ENCODE data around the gene SCAF4.
"Not testable (repeated sequence)": the region's sequence is repeated elsewhere in the genome, so short reads cannot be mapped to it uniquely, and the experiment has no call there.

The SCAF4 gene

GRCh38 chr21:31631881-31632280 is 100.0 kb downstream of the SCAF4 start:
- DNase-seq: not testable (repeated sequence)

GRCh38 chr21:31629972-31630711 is 101.8 kb downstream of the SCAF4 start:
- no peak for DNase-seq

- DNase-seq: no peak
Measured at GRCh38 chr21:31624961-31625491, 106.9 kb downstream of the SCAF4 start.

GRCh38 chr21:31624181-31624580 is 107.7 kb downstream of the SCAF4 start:
- DNase-seq: no peak

- DNase-seq: no peak
Measured at GRCh38 chr21:31623664-31624063, 108.3 kb downstream of the SCAF4 start.

GRCh38 chr21:31622397-31622796 is 109.5 kb downstream of the SCAF4 start:
- DNase-seq: no peak
